Mononuclear cell (primary cell): Measurements from ENCODE around the gene SGTB. TPM values are rescaled to one million over a fixed set of nuclear protein-coding genes. Genes with fewer than 3 reads are reported as not detected.

ENCODE experiments used
- total RNA-seq: library from RNA; depleted of rRNA; stranded (reverse); fragments of >200 nt; gene quantifications from one replicate; pipeline ENCODE4 v1.2.3, GENCODE V29; 2012

The SGTB gene
- total RNA-seq, 1 donor: 68.0 TPM

Other genes with a start within 250 kb of the SGTB start
- 4.9 TPM for gene ADAMTS6, start 240.2 kb downstream of the SGTB start, total RNA-seq
- 7.9 TPM for gene CENPK, start 158.9 kb downstream of the SGTB start, total RNA-seq
- 184 TPM for gene PPWD1, start 158.8 kb downstream of the SGTB start, total RNA-seq
- gene TRIM23, start 97.8 kb downstream of the SGTB start, total RNA-seq: 57.2 TPM
- 35.8 TPM for gene SHLD3, start 97.1 kb downstream of the SGTB start, total RNA-seq
- gene TRAPPC13, start 97.1 kb downstream of the SGTB start, total RNA-seq: 20.8 TPM
- gene NLN, start 96 bp upstream of the SGTB start, total RNA-seq: 3.3 TPM
- gene ERBIN, start 204.5 kb upstream of the SGTB start, total RNA-seq: 146 TPM